Measurements from ENCODE around the gene C17orf113. TPM values are rescaled to one million over a fixed set of nuclear protein-coding genes. Genes with fewer than 3 reads are reported as not detected.
"Not testable (repeated sequence)": the region's sequence is repeated elsewhere in the genome, so short reads cannot be mapped to it uniquely, and the experiment has no call there.

Gene C17orf113
- total RNA-seq, 6 experiments from 2014 or later: 0.07 to 0.10 (median 0.08) TPM; not detected in 2

DNA sequence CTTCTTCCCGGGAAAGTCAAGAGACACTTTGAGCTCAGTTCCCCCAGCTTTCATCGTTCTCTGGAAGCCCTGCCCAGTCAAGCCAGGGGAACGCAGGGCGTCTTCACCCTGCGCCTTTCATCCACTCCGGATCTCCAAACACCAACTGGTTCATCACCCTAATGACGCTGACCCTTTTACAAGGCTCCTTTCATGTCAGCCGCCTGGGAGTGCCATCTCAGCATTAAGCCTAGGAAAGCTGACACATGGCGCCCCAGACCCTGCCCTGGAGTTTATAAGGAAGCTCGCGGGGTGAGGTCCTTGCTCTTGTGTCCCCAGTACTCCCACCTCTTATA, 32.6 kb downstream of the C17orf113 start:
- Mint-ChIP-seq H3K27ac (peak overlapping the region; percentile 97), H3K27me3 (ENCODE audit: insufficient read depth) (no peaks in the 10 kb centered on the region), H3K9me3 (no peaks in the 10 kb centered on the region), H3K36me3 (ENCODE audit: low read depth) (peaks cover 37% of the 10 kb centered on the region), H3K4me1 (ENCODE audit: low read depth) (peaks cover 53% of the 10 kb centered on the region), H3K4me3 (peak overlapping the region; percentile 97)
- TF ChIP-seq, protein P1, sequence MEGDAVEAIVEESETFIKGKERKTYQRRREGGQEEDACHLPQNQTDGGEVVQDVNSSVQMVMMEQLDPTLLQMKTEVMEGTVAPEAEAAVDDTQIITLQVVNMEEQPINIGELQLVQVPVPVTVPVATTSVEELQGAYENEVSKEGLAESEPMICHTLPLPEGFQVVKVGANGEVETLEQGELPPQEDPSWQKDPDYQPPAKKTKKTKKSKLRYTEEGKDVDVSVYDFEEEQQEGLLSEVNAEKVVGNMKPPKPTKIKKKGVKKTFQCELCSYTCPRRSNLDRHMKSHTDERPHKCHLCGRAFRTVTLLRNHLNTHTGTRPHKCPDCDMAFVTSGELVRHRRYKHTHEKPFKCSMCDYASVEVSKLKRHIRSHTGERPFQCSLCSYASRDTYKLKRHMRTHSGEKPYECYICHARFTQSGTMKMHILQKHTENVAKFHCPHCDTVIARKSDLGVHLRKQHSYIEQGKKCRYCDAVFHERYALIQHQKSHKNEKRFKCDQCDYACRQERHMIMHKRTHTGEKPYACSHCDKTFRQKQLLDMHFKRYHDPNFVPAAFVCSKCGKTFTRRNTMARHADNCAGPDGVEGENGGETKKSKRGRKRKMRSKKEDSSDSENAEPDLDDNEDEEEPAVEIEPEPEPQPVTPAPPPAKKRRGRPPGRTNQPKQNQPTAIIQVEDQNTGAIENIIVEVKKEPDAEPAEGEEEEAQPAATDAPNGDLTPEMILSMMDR (IDR thresholded peaks at IDR 0.05): no peak
- no peak for DNase-seq

DNA sequence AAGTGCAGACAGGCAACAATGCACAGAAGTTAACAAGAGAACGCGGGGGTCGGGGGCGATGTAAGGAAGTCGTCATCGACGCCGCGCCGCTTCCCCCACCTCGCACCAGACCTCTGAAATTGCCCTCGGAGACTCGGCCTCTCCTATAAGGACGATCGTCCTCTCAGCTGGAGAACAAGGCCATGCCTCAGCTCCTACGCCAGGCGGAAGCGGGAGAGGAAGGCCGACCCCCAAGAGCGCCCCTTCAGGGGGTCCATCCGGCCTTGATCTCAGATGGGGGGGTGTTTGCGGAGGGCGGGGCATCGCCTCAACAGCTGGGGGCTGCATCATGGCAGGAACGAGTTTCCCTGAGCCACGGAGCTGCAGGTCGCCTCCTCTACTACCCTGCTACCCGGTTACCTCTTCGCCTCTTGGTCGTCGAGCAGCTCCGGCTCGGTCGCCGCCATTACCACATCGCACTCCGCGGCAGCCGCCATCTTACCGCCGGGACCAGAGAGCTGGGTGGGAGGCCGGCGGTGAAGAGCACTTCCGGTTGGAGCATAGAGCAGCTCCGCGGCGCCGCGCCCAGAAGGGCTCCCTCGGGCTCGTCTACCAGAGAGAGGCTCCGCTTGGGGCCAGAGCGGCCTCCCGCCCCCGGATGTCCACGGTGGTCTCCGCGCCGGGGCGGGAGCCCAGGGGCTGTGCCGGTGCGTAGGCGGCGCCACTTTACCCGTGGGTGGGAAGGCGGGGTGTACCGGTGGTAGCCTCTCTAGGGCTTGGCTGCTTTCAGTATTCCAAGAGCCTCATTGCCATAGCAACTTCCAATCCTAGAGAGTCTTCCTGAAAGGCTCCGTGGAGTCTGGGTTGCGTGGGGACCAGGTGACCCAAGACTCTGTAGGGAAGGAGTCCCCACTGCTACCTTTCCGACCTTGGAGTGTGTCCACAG, 33.2 kb downstream of the C17orf113 start, which contains the start of gene DNAJC7:
TSS of gene DNAJC7 (minus strand) at position 499 of the 925 bp plus-strand sequence. CDS start at position 476, 23 bp downstream.
- H3K27ac Mint-ChIP-seq: peak within 1 kb of the TSS; percentile 97
- peak within 1 kb of the TSS; percentile 97 for H3K4me3 Mint-ChIP-seq
- H3K4me1 Mint-ChIP-seq (ENCODE audit: low read depth): peaks cover 58% of the 10 kb centered on the region
- H3K9me3 Mint-ChIP-seq: no peaks in the 10 kb centered on the region
- TF ChIP-seq, protein P1 (IDR thresholded peaks at IDR 0.05): 0 out of 2 replicates have a peak, but pooled peaks have one; percentile 3
- H3K36me3 Mint-ChIP-seq (ENCODE audit: low read depth): peaks cover 37% of the 10 kb centered on the region
- DNase-seq: peak; percentile 84
- H3K27me3 Mint-ChIP-seq (ENCODE audit: insufficient read depth): no peaks in the 10 kb centered on the region

DNA sequence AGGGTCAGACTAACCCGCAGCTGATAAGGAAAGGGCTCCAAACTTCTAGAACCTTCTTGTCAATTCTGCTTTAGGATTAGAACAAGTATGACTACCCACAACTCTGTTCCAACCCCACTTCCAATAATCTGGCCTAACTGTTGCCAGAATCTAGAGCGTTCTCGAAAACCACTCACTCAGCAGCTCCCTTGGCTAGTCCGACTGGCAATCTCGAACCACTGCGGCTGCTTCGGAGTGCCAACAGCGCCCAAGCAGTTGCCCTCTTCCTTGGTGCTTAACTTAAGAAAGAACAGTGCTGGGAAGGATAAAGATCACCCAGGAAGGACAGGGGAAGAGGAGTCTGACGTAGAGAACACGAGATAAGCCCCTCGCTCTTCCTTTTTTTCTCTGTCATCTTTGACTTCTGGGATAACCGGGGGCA, 34.0 kb downstream of the C17orf113 start:
- H3K27ac Mint-ChIP-seq: peak overlapping the region; percentile 97
- peak overlapping the region; percentile 97 for H3K4me3 Mint-ChIP-seq
- no peaks in the 10 kb centered on the region for H3K27me3 Mint-ChIP-seq (ENCODE audit: insufficient read depth)
- TF ChIP-seq, protein P1 (IDR thresholded peaks at IDR 0.05): no peak
- H3K36me3 Mint-ChIP-seq (ENCODE audit: low read depth): peaks cover 43% of the 10 kb centered on the region
- H3K9me3 Mint-ChIP-seq: no peaks in the 10 kb centered on the region
- H3K4me1 Mint-ChIP-seq (ENCODE audit: low read depth): peaks cover 64% of the 10 kb centered on the region
- peak; percentile 15 for DNase-seq

DNA sequence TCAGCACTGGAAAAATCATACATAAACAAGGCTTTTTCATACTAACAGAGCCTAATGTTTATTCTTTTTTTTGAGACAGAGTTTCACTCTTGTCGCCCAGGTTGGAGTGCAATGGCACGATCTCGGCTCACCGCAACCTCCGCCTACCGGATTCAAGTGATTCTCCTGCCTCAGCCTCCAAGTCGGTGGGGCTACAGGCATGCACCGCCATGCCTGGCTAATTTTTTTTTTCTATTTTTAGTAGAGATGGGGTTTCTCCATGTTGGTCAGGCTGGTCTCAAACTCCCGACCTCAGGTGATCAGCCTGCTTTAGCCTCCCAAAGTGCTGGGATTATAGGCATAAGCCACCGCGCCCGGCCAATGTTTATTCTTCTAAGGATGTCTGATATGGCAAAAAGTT, 36.7 kb downstream of the C17orf113 start:
- H3K36me3 Mint-ChIP-seq (ENCODE audit: low read depth): peaks cover 37% of the 10 kb centered on the region
- not testable (repeated sequence) for H3K27me3 Mint-ChIP-seq (ENCODE audit: insufficient read depth); H3K9me3 Mint-ChIP-seq; DNase-seq; H3K4me3 Mint-ChIP-seq
- H3K4me1 Mint-ChIP-seq (ENCODE audit: low read depth): peaks cover 72% of the 10 kb centered on the region
- peak overlapping the region; percentile 78 for H3K27ac Mint-ChIP-seq

DNA sequence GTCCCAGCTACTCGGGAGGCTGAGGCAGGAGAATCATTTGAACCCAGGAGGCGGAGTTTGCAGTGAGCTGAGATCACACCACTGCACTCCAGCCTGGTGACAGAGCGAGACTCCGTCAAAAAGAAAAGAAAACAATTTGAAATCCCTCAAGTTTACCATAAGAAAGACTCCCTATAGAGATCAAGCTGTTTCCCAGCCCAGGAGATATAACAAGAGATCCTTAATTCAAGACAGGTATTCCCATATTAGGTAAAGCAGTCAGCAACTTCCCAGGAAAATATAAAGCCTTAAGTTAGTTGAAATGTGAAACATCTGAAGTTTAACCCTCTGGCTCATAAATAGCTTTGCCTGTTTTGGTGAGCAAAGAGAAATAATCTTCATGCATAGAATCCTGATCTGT, 38.0 kb downstream of the C17orf113 start:
- not testable (repeated sequence) for H3K4me3 Mint-ChIP-seq; H3K9me3 Mint-ChIP-seq; DNase-seq; H3K27me3 Mint-ChIP-seq (ENCODE audit: insufficient read depth)
- Mint-ChIP-seq H3K4me1 (ENCODE audit: low read depth) (peaks cover 63% of the 10 kb centered on the region), H3K27ac (peak overlapping the region; percentile 89), H3K36me3 (ENCODE audit: low read depth) (peaks cover 37% of the 10 kb centered on the region)

DNA sequence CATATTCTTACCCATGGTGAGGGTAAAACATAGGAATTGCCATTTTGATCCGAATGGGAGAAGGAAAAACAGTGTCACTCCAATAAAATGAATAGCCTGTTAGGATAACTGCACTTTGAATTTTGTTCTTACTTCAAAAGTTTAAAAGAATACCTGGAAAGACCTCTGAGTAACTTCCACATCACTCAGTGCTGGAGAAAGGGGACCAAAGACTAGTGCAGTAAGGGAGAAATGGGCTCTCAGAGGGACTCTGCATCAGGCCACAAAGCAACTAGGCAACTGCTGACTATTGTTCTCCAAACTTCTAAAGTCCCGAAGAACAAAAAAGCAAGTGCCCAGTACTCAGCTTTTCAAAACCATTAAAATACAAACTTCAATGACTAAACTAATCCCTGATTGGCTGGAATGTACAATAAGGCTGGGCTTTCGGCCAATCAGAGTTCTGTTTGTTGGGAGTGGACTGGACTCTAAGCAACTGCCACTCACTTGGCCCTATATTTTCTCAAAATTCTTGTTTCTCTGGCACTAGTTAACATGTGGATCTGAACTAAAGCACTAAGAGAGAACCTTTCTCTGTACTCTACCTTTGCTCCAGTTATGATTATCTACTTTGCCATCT, 39.4 kb downstream of the C17orf113 start:
- Mint-ChIP-seq H3K4me3 (peak overlapping the region; percentile 76), H3K9me3 (no peaks in the 10 kb centered on the region), H3K4me1 (ENCODE audit: low read depth) (peaks cover 67% of the 10 kb centered on the region), H3K27me3 (ENCODE audit: insufficient read depth) (no peaks in the 10 kb centered on the region), H3K27ac (peak overlapping the region; percentile 89), H3K36me3 (ENCODE audit: low read depth) (peaks cover 29% of the 10 kb centered on the region)
- peak; percentile 41 for DNase-seq
- TF ChIP-seq, protein P1 (IDR thresholded peaks at IDR 0.05): no peak

DNA sequence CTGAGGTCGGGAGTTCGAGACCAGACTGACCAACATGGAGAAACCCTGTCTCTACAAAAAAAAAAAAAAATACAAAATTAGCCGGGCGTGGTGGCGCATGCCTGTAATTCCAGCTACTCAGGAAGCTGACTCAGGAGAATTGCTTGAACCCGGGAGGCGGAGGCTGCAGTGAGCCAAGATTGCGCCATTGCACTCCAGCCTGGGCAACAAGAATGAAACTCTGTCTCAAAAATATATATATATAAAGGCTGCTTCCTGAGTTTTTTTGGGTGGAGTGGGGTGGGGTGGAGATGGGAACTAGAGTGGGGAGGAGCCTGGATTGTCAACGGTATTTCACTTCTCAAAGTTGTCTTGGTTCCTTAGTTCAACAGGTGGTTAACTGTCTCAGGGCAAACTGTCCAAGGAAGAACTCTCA, 40.1 kb downstream of the C17orf113 start:
- H3K27me3 Mint-ChIP-seq (ENCODE audit: insufficient read depth); H3K9me3 Mint-ChIP-seq: not testable (repeated sequence)
- Mint-ChIP-seq H3K36me3 (ENCODE audit: low read depth) (peaks cover 25% of the 10 kb centered on the region), H3K4me3 (peak overlapping the region; percentile 76), H3K27ac (peak overlapping the region; percentile 89), H3K4me1 (ENCODE audit: low read depth) (peaks cover 64% of the 10 kb centered on the region)
- peak; percentile 66 for DNase-seq

All from HFFc6 (cell line).